ENCODE measurements around the gene CHTOP. TPM values are rescaled to one million over a fixed set of nuclear protein-coding genes. Genes with fewer than 3 reads are reported as not detected.

The CHTOP gene
- total and polyA plus RNA-seq, 2 of the 13 experiments (the other 11 are each of a cell fraction or from before 2014, with no cell fraction given) = 38.0 to 51.9 TPM

- TF ChIP-seq RNF219 (CRISPR knock-in tag; IDR thresholded peaks at IDR 0.05) = no peak
- no peak for TF ChIP-seq DNMT1 (CRISPR knock-in tag; IDR thresholded peaks at IDR 0.05)
These were observed 47.5 kb upstream of the CHTOP start (continued) for GRCh38 chr1:153586347-153586746.

GRCh38 chr1:153587314-153587713 is 46.6 kb upstream of the CHTOP start:
- FAIRE-seq (no peak), DNase-seq (ENCODE audit: low spot score) (no peak), ATAC-seq (no peak)
- no peaks in the 10 kb centered on the region for H3K9me3 ChIP-seq (ENCODE audit: low read length)
- ChIA-PET CTCF (ENCODE audit: low intra/inter-chr PET ratio, low total read pairs) (no interaction called here), POLR2A (no interaction called here)
- in situ Hi-C loops (cut with HindIII; ENCODE audit: extremely low pct_ligation_motif_present, low pct_unique_long_range_greater_than_20kb) = no loop called here
- no peaks in the 10 kb centered on the region for H3K79me2 ChIP-seq (ENCODE audit: insufficient read depth, low read length)
- intact Hi-C loops (cut with micrococcal nuclease; ENCODE audit: unreplicated experiment) = no loop called here
- BruUV-seq (replicated peaks) = no TSS peak
- H3K27ac ChIP-seq (ENCODE audit: extremely low read length, insufficient read depth, low read length) = no peak overlapping the region
- no peak overlapping the region for H3K9ac ChIP-seq (ENCODE audit: insufficient read depth, low read depth, low read length)
- no peaks in the 10 kb centered on the region for H3K4me1 ChIP-seq (ENCODE audit: insufficient read depth, low read length)
- 19% methylated on average over 5 of the region's 5 CpGs for WGBS (ENCODE audit: low lambda C conversion rate)
- no peaks in the 10 kb centered on the region for H3K36me3 ChIP-seq (replicated peaks in 1 of 2; ENCODE audit: control insufficient read depth in 1 of 2, insufficient read depth in 2 of 2, low read length in 2 of 2)
- H3K4me3 ChIP-seq (replicated peaks in 1 of 3; ENCODE audit: insufficient read depth in 1 of 3, low read depth in 2 of 3, low read length in 3 of 3) = no peak overlapping the region
- no peak overlapping the region for H3K4me2 ChIP-seq (ENCODE audit: low read depth, low read length)
- H3K27me3 ChIP-seq (ENCODE audit: control insufficient read depth in 1 of 2, insufficient read depth in 2 of 2, low read length in 2 of 2) = 0 out of 5 replicates have a peak, but pooled peaks cover 1 to 3% of the 10 kb centered on the region in 2 experiments
- H4K20me1 ChIP-seq (ENCODE audit: insufficient read depth, low read length) = no peaks in the 10 kb centered on the region
- no peak overlapping the region for H2AFZ ChIP-seq (ENCODE audit: low read length)
- TF ChIP-seq SMAD1 (CRISPR knock-in tag; IDR thresholded peaks at IDR 0.05; ENCODE audit: borderline replicate concordance, low read depth) (no peak), ZNF614 (CRISPR knock-in tag; IDR thresholded peaks at IDR 0.05; ENCODE audit: borderline replicate concordance) (no peak), EP300 (IDR thresholded peaks at IDR 0.05; ENCODE audit: low read depth in 2 of 2, low read length in 2 of 2) (no peak), EP300 (CRISPR knock-in tag; IDR thresholded peaks at IDR 0.05; ENCODE audit: borderline replicate concordance) (no peak), ZBED4 (CRISPR knock-in tag; IDR thresholded peaks at IDR 0.05; ENCODE audit: borderline replicate concordance) (no peak), ZNF800 (CRISPR knock-in tag; IDR thresholded peaks at IDR 0.05) (no peak), ETV5 (CRISPR knock-in tag; IDR thresholded peaks at IDR 0.05; ENCODE audit: borderline replicate concordance) (no peak), ZNF329 (CRISPR knock-in tag; IDR thresholded peaks at IDR 0.05; ENCODE audit: low read depth) (no peak), REXO4 (CRISPR knock-in tag; IDR thresholded peaks at IDR 0.05; ENCODE audit: borderline replicate concordance) (no peak)

Measured in HepG2 (cell line).